ENCODE data around the gene GSX1.

The GSX1 gene

GRCh38 chr13:27835799-27836198, 43.5 kb downstream of the GSX1 start:
- no peak for DNase-seq

GRCh38 chr13:27839809-27840467, 47.7 kb downstream of the GSX1 start:
- no peak for DNase-seq

GRCh38 chr13:27842571-27842970, 50.3 kb downstream of the GSX1 start:
- DNase-seq, result no peak
